HG03521 (cell line): ENCODE measurements around the gene FUT7.

ENCODE experiments used
- ATAC-seq: cut with Tn5 transposase; IDR thresholded peaks from one replicate; pipeline ENCODE4 v1.9.1; 2021; ENCODE audit warnings: mild to moderate bottlenecking, moderate library complexity; ENCODE audit not compliant: unreplicated experiment

FUT7 gene

GRCh38 chr9:136985027-136985602 is 46.8 kb downstream of the FUT7 start:
- ATAC-seq: no peak

- ATAC-seq: no peak
Measured at GRCh38 chr9:136984464-136985026, 47.3 kb downstream of the FUT7 start.

DNA sequence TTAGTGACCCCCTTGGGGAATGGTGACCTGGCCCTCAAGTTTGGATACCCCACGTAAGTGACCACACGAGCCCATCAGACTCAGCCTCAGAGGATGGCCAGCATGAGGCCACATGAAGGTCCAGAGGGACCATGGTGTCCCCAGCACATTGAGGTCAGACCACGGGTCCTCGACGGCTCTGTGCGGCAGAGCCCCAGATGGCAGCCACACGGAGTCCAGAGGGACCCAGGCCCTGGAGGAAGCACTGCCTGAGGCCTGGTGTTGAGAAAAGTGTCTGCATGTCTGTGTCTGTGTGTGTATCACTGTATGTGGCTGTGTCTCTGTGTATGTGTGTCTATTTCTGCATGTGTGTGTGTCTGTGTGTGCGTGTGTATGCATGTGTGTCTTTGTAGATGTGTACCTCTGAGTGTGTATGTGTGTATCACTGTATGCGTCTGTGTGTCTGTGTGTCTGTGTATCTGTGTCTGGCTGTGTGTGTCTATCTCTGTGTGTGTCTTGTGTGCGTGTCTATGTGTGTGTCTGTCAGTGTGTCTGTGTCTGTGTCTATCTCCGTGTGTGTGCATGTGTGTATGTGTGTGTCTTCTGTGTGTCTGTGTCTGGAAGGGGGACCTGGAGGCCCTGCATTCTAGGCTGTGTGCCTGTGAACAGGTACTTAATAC is 48.1 kb downstream of the FUT7 start:
- no peak for ATAC-seq

GRCh38 chr9:136983167-136983566 is 48.7 kb downstream of the FUT7 start:
- no peak for ATAC-seq

GRCh38 chr9:136982232-136983051 is 49.4 kb downstream of the FUT7 start, which contains the start of gene LCNL1:
Gene LCNL1 (plus strand): TSS chr9:136982993. CDS start chr9:136983587, 594 bp downstream.
- ATAC-seq: no peak

DNA sequence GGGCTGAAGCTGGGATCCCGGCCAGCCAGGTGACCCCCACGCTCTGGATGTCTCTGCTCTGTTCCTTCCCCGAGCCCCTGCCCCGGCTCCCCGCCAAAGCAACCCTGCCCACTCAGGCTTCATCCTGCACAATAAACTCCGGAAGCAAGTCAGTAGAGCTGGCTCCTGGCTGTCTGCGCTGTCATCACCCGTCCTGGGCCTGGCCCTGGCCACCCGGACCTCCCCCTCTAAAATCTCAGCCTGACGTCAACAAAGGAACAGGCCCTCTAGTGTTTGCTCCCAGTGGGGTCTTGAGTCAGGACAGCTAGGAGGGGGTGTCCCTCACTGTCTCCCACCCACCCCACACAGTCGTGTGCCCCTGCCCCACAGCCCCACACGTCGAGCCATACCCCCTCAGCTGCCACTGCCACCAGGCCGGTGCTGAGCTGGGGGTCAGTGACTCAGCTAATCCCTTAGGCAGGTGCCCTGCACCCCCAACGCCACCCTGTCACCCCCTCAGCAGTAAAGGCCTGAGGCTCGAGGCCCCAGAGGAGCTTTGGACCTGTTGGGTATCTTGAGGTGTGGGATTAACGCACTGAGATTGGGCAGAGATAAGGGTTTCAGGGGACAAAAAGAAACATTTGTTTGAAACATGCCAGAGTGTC is 50.2 kb downstream of the FUT7 start:
- no peak for ATAC-seq

GRCh38 chr9:136980669-136981478 is 51.0 kb downstream of the FUT7 start:
- ATAC-seq: no peak
